GM12891 (cell line): Measurements from ENCODE around the gene LAMTOR4.

Source experiments
- DNase-seq: peaks from one replicate; pipeline ENCODE4 v3.0.0; 2011; ENCODE audit warnings: low spot score; ENCODE audit not compliant: insufficient read length
- FAIRE-seq: peaks from 2 replicates; lab custom pipeline; 2011; peaks lifted over from hg19 to GRCh38; lab: Jason Lieb, UNC
- PAX5 ChIP-seq: IDR thresholded peaks from 2 replicates; pipeline ENCODE4 v1.6.1; 2011; ENCODE audit warnings: low read length, moderate library complexity, mild to moderate bottlenecking; ENCODE audit not compliant: insufficient read depth, severe bottlenecking
- POLR2A ChIP-seq: IDR thresholded peaks from 2 replicates; pipeline ENCODE4 v1.6.1; 2011; ENCODE audit warnings: low read depth, low read length, control low read depth
- POLR2AphosphoS5 ChIP-seq: IDR thresholded peaks from 2 replicates; pipeline ENCODE4 v1.6.1; 2011; ENCODE audit warnings: low read depth, low read length, control low read depth
- POU2F2 ChIP-seq: IDR thresholded peaks from 2 replicates; pipeline ENCODE4 v1.6.1; 2011; ENCODE audit warnings: low read depth, mild to moderate bottlenecking, control low read depth, low read length, moderate library complexity
- SPI1 ChIP-seq: IDR thresholded peaks from 2 replicates; pipeline ENCODE4 v1.6.1; 2011; ENCODE audit warnings: low read depth, low read length, control low read depth
- TAF1 ChIP-seq: IDR thresholded peaks from 2 replicates; pipeline ENCODE4 v1.6.1; 2011; ENCODE audit warnings: low read depth, low read length, control low read depth

The LAMTOR4 gene

GRCh38 chr7:100107890-100108289 is 40.8 kb upstream of the LAMTOR4 start:
- TF ChIP-seq POU2F2 (no peak), TAF1 (no peak), POLR2AphosphoS5 (no peak), PAX5 (no peak), SPI1 (no peak), POLR2A (no peak)
- no peak for FAIRE-seq
- DNase-seq = no peak

GRCh38 chr7:100109521-100110163 is 39.1 kb upstream of the LAMTOR4 start:
- TF ChIP-seq POU2F2 (no peak), POLR2A (no peak), TAF1 (no peak), PAX5 (no peak), POLR2AphosphoS5 (no peak), SPI1 (no peak)
- no peak for DNase-seq
- FAIRE-seq = no peak

GRCh38 chr7:100111156-100111555 is 37.6 kb upstream of the LAMTOR4 start:
- DNase-seq (no peak), FAIRE-seq (no peak)
- TF ChIP-seq POLR2A = no peak
- no peak for TF ChIP-seq TAF1
- no peak for TF ChIP-seq POU2F2
- no peak for TF ChIP-seq SPI1
- TF ChIP-seq PAX5 = no peak
- no peak for TF ChIP-seq POLR2AphosphoS5

DNA sequence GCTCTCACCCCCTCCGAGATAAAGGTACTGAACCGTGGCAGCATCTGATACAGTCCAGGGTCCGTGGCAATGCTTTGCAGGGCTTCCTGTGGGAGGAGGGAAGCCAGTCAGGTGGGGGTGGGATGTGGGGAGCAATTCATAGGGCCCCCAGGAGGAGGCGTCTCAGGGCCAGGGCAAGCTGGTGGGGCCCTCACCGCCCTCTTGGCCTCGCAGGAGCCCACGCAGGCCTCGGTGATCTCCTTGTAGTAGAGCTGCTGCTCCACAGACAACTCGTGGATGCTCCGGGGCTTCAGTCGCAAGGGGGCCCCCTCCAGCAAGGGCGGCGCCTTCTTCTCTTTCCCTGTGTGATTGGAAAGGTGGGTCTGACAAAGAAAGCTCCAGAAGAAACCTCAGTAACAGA is 36.8 kb upstream of the LAMTOR4 start:
- FAIRE-seq = no peak
- no peak for DNase-seq
- TF ChIP-seq PAX5 (no peak), POLR2A (no peak), POU2F2 (no peak), POLR2AphosphoS5 (no peak), TAF1 (no peak), SPI1 (no peak)

- TF ChIP-seq SPI1 (no peak), POLR2A (no peak), PAX5 (no peak), TAF1 (no peak), POU2F2 (no peak), POLR2AphosphoS5 (no peak)
- FAIRE-seq (no peak), DNase-seq (no peak)
Measured at GRCh38 chr7:100115026-100115425, 33.7 kb upstream of the LAMTOR4 start.

GRCh38 chr7:100118388-100119071 is 30.2 kb upstream of the LAMTOR4 start:
- DNase-seq (no peak), FAIRE-seq (no peak)
- TF ChIP-seq POLR2AphosphoS5 (no peak), POU2F2 (no peak), PAX5 (no peak), POLR2A (no peak), SPI1 (no peak), TAF1 (no peak)

DNA sequence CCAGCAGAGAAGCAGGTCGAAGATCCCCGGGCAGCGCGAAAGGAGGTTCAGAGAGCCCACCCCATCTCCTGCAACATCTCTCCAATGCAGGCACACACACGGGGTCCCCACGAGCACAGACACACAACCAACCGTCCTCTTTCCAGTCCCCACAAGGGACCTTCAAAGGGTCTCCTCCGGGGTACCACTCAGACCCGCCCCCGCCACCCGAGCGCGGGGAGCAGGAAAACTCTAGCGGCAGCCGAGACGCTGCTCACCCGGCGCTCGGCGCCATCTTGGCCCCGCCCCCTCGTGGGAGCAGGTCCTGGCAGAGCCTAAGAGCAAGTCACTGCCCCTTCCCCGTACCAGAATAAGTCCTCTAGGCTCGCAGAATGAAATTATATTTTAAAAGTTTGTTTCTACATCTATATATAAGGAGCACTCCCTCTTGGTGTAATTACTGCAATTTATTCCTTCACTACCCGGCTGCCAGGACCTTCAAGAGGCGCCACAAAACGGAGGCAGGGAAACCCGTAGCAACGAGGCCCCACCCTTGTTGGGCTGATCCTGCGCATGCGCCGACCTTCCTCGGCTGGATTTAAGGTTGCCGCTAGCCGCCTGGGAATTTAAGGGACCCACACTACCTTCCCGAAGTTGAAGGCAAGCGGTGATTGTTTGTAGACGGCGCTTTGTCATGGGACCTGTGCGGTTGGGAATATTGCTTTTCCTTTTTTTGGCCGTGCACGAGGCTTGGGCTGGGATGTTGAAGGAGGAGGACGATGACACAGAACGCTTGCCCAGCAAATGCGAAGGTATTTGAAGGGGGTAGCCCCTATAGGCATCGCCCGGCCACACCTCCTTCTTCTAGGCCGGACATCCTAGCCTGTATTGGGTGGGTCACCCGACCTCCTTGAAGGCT is 29.4 kb upstream of the LAMTOR4 start, which contains the start of the genes CNPY4 and TAF6:
Gene CNPY4 (plus strand): TSS at position 563 of the 898 bp plus-strand sequence. CDS start 111 bp downstream, at position 674.
Gene TAF6 (minus strand): TSS at position 287 of the 898 bp plus-strand sequence. CDS start 5,149 bp downstream, outside the sequence.
- DNase-seq (peak; percentile 98), FAIRE-seq (peak; percentile 84)
- 0 out of 2 replicates have a peak, but pooled peaks have one; percentile 9 for TF ChIP-seq POU2F2
- TF ChIP-seq POLR2AphosphoS5 = no peak
- peak; percentile 74 for TF ChIP-seq POLR2A
- no peak for TF ChIP-seq PAX5
- TF ChIP-seq SPI1 = no peak
- TF ChIP-seq TAF1 = peak; percentile 100

GRCh38 chr7:100119970-100120732 is 28.6 kb upstream of the LAMTOR4 start:
- TF ChIP-seq POLR2A (no peak), POU2F2 (no peak), SPI1 (no peak), PAX5 (no peak), POLR2AphosphoS5 (no peak), TAF1 (no peak)
- no peak for FAIRE-seq
- no peak for DNase-seq

GRCh38 chr7:100120733-100121036 is 28.0 kb upstream of the LAMTOR4 start:
- FAIRE-seq (no peak), DNase-seq (no peak)
- TF ChIP-seq POU2F2 = no peak
- no peak for TF ChIP-seq POLR2AphosphoS5
- no peak for TF ChIP-seq TAF1
